A673 (cell line): ENCODE data around the gene FGFR3. TPM values are rescaled to one million over a fixed set of nuclear protein-coding genes. Genes with fewer than 3 reads are reported as not detected.

Experiments
- BruUV-seq: library from RNA; stranded (reverse); fragments of 400-500 nt; replicated peaks from 2 replicates; lab custom pipeline; 2021; lab: Mats Ljungman, UMichigan
- CTCF ChIA-PET: fragments of 300-600 bp; sonication (Branson Sonifier 250); formaldehyde crosslinking; loops from one replicate; lab custom pipeline; 2022; ENCODE audit warnings: antibody characterized with exemption; lab: Charles Lee
- POLR2A ChIA-PET: fragments of 300-600 bp; sonication (Branson Sonifier 250); formaldehyde crosslinking; loops from one replicate; lab custom pipeline; 2022; ENCODE audit warnings: antibody characterized with exemption; ENCODE audit not compliant: low non-redundant PET; lab: Charles Lee
- DNase-seq: peaks from one replicate; pipeline ENCODE4 v3.0.0-alpha.2; 2015; ENCODE audit warnings: low spot score
- H3K27ac ChIP-seq: fragments of 200-600 bp; sonication (generic); 2 replicates; pipeline ENCODE4 v1.5.1; 2016; ENCODE audit warnings: mixed run types, low read depth, mild to moderate bottlenecking, mixed read lengths, antibody characterized with exemption, low read length; ENCODE audit not compliant: poor library complexity, severe bottlenecking
- H3K27me3 ChIP-seq: fragments of 200-600 bp; sonication (generic); replicated peaks from 2 replicates; pipeline ENCODE4 v1.6.1; 2017; ENCODE audit warnings: mixed run types, low read depth, mild to moderate bottlenecking, mixed read lengths, antibody characterized with exemption, low read length; ENCODE audit not compliant: insufficient read depth, poor library complexity
- H3K36me3 ChIP-seq: fragments of 200-600 bp; sonication (generic); 2 replicates; pipeline ENCODE4 v1.6.1; 2016; ENCODE audit warnings: mixed run types, mild to moderate bottlenecking, mixed read lengths, antibody characterized with exemption, low read length; ENCODE audit not compliant: insufficient read depth, poor library complexity, severe bottlenecking
- H3K4me1 ChIP-seq: fragments of 200-600 bp; sonication (generic); 2 replicates; pipeline ENCODE4 v1.6.1; 2017; ENCODE audit warnings: mixed run types, mild to moderate bottlenecking, mixed read lengths, antibody characterized with exemption, low read length; ENCODE audit not compliant: insufficient read depth, poor library complexity, severe bottlenecking
- H3K4me3 ChIP-seq: fragments of 200-600 bp; sonication (generic); 2 replicates; pipeline ENCODE4 v1.5.1; 2016; ENCODE audit warnings: low read depth, mixed run types, mild to moderate bottlenecking, mixed read lengths, low read length; ENCODE audit not compliant: poor library complexity, severe bottlenecking
- H3K9me3 ChIP-seq: fragments of 200-600 bp; sonication (generic); 2 replicates; pipeline ENCODE4 v1.6.1; 2016; ENCODE audit warnings: mixed run types, low read depth, mild to moderate bottlenecking, mixed read lengths, antibody characterized with exemption, low read length; ENCODE audit not compliant: poor library complexity, severe bottlenecking
- CTCF ChIP-seq: fragments of 300-800, 200-600 bp; sonication (generic); conservative IDR thresholded peaks from 2 replicates; pipeline ENCODE4 v1.5.1; 2017; ENCODE audit warnings: low read depth, mild to moderate bottlenecking, antibody characterized with exemption, low read length, moderate library complexity, mixed read lengths
- EZH2 ChIP-seq: fragments of 200-600 bp; sonication (generic); IDR thresholded peaks from 2 replicates; pipeline ENCODE4 v1.6.1; 2017; ENCODE audit warnings: borderline replicate concordance, low read depth, mild to moderate bottlenecking, mixed read lengths, antibody characterized with exemption, low read length; ENCODE audit not compliant: poor library complexity, severe bottlenecking
- intact Hi-C: fragments of 100-400 bp; cut with micrococcal nuclease; formaldehyde crosslinking; loops from one replicate; pipeline ENCODE4 v1.10.0; 2022; ENCODE audit not compliant: unreplicated experiment
- total RNA-seq: library from RNA; stranded (reverse); gene quantifications from 2 replicates; pipeline ENCODE4 v1.2.3, GENCODE V29; 2021

Gene FGFR3
- total RNA-seq, 1 experiment from 2014 or later: 5.5 TPM

- DNase-seq: no peak
- POLR2A ChIA-PET: interaction anchor here (0.6 kb wide), 1 partner anchor 156 kb away, joined by 3 read pairs; no protein-coding TSS in a partner anchor
- CTCF ChIA-PET: no interaction called here
Observed at GRCh38 chr4:1752284-1753041, 40.6 kb upstream of the FGFR3 start.

GRCh38 chr4:1753294-1753696 lies 39.8 kb upstream of the FGFR3 start:
- no peak for TF ChIP-seq EZH2
- Histone ChIP-seq H3K4me1 (no peaks in the 10 kb centered on the region), H3K9me3 (no peaks in the 10 kb centered on the region), H3K27me3 (no peaks in the 10 kb centered on the region), H3K36me3 (no peaks in the 10 kb centered on the region), H3K4me3 (no peak overlapping the region), H3K27ac (no peak overlapping the region)
- POLR2A ChIA-PET: no interaction called here
- intact Hi-C loops: no loop called here
- CTCF ChIA-PET: no interaction called here
- DNase-seq: no peak
- BruUV-seq: no TSS peak

More at GRCh38 chr4:1752284-1753041, 40.6 kb upstream of the FGFR3 start:
- Histone ChIP-seq H3K4me1 (no peaks in the 10 kb centered on the region), H3K27me3 (no peaks in the 10 kb centered on the region), H3K27ac (no peak overlapping the region), H3K36me3 (no peaks in the 10 kb centered on the region), H3K4me3 (no peak overlapping the region), H3K9me3 (no peaks in the 10 kb centered on the region)
- no TSS peak for BruUV-seq
- intact Hi-C loops: no loop called here
- no peak for TF ChIP-seq CTCF
- TF ChIP-seq EZH2: no peak

GRCh38 chr4:1753697-1754311 lies 39.3 kb upstream of the FGFR3 start:
- Histone ChIP-seq H3K27me3 (no peaks in the 10 kb centered on the region), H3K4me1 (no peaks in the 10 kb centered on the region), H3K9me3 (no peaks in the 10 kb centered on the region), H3K27ac (no peak overlapping the region), H3K36me3 (no peaks in the 10 kb centered on the region), H3K4me3 (no peak overlapping the region)
- DNase-seq: no peak
- CTCF ChIA-PET: no interaction called here
- POLR2A ChIA-PET: no interaction called here
- TF ChIP-seq EZH2 (no peak), CTCF (no peak)
- intact Hi-C loops: no loop called here
- no TSS peak for BruUV-seq
